ENCODE data around the gene CD82. TPM values are rescaled to one million over a fixed set of nuclear protein-coding genes. Genes with fewer than 3 reads are reported as not detected.

The CD82 gene
- 7.2 and 9.5 TPM in 2 replicates for total RNA-seq

GRCh38 chr11:44565211-44565952 lies at the start of gene CD82:
TSS of gene CD82 (plus strand) at chr11:44565663. CDS start at chr11:44594663, 29,000 bp downstream.

Other genes with a start within 250 kb of the CD82 start
- 0.68 and 0.92 TPM in 2 replicates for gene TSPAN18, start 161.3 kb downstream of the CD82 start, total RNA-seq

Measured in aortic smooth muscle cell (primary cell).